ENCODE data around the gene NCAPH2.

The NCAPH2 gene

DNA sequence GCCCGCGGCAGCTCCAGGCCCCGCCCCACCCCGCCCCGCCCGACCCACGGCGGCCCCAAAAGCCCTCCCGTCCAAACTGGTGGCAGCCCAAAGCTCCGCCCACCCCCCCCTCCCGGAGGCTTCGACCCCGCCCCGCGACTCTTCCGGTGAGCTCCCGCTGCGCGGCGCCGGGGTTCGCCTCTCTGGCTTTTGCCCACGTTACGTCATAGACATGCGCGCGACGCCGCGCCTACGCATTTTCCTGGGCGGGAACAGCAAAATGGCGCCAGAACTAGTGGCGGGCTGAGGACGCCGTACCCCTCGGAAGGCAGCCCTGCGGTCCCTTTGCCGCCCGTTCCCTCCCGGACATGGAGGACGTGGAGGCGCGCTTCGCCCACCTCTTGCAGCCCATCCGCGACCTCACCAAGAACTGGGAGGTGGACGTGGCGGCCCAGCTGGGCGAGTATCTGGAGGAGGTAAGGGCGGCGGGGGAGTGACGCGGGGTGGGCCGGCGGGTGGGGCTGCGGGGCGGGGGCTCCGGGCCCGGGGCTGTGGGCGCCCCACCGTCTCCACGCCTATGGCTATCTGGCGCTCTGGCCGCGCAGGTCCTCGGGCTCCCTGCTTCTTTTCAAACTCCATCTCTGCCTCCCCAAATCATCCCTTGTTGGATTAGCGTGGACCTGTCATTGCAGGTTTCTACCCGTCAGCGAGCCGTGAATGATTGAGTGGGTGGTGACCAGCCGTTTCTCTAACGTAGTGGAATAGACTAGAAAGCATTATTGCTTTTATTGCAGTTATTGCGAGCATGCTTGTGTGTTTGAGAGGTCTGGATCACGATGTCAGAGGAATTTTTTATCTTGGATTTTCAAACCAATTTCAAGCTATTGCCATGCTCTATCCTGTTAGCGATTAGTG, at the start of gene NCAPH2:
TSS of gene NCAPH2 (plus strand) at position 234 of the 894 bp plus-strand sequence. CDS start at position 348, 114 bp downstream.
- no peak for TF ChIP-seq EZH2 (IDR thresholded peaks at IDR 0.05)
- TF ChIP-seq POLR2AphosphoS5 (IDR thresholded peaks at IDR 0.05; ENCODE audit: borderline replicate concordance, low read depth, low read length), result peak; percentile 89
- Histone ChIP-seq H3K9ac (ENCODE audit: insufficient read length) (peak within 1 kb of the TSS; percentile 94), H3K36me3 (ENCODE audit: insufficient read depth, low read length) (peaks cover 21% of the 10 kb centered on the region; the same call in 1 of the 2 replicates), H3K27ac (peak within 1 kb of the TSS; percentile 90), H3K9me3 (ENCODE audit: low read depth, low read length) (no peaks in the 10 kb centered on the region), H3K4me3 (peak within 1 kb of the TSS; percentile 98)
- peak; percentile 93 for DNase-seq (ENCODE audit: low read depth, low spot score)

DNA sequence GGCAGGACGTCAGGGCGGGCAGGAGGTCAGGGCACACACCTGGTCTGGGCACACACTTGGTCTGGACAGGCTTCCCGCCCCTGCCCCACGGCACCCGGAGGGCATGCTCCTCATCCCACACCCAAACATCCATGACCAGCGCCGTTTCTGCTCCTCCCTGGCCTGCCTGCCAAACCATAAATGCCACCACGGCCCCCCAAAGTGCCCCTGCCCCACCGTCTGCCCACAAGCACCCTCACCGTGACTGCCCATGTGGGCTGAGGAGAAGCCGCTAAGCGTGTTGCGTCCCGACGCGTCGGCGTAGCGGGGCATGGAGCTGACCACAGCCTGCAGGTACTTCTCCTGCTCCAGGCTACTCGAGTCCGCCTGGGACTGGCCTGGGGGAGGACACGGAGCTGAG, 49.0 kb upstream of the NCAPH2 start:
- Histone ChIP-seq H3K4me3 (no peak overlapping the region), H3K9me3 (ENCODE audit: low read depth, low read length) (no peaks in the 10 kb centered on the region), H3K36me3 (ENCODE audit: insufficient read depth, low read length) (peaks cover 45% of the 10 kb centered on the region), H3K27ac (no peak overlapping the region), H3K9ac (ENCODE audit: insufficient read length) (no peak overlapping the region)
- no peak for DNase-seq (ENCODE audit: low read depth, low spot score)
- TF ChIP-seq EZH2 (IDR thresholded peaks at IDR 0.05) (no peak), FOXP2 (optimal IDR thresholded peaks at IDR 0.05; ENCODE audit: control extremely low read depth, extremely low read length, insufficient read depth) (no peak), POLR2AphosphoS5 (IDR thresholded peaks at IDR 0.05; ENCODE audit: borderline replicate concordance, low read depth, low read length) (no peak)

DNA sequence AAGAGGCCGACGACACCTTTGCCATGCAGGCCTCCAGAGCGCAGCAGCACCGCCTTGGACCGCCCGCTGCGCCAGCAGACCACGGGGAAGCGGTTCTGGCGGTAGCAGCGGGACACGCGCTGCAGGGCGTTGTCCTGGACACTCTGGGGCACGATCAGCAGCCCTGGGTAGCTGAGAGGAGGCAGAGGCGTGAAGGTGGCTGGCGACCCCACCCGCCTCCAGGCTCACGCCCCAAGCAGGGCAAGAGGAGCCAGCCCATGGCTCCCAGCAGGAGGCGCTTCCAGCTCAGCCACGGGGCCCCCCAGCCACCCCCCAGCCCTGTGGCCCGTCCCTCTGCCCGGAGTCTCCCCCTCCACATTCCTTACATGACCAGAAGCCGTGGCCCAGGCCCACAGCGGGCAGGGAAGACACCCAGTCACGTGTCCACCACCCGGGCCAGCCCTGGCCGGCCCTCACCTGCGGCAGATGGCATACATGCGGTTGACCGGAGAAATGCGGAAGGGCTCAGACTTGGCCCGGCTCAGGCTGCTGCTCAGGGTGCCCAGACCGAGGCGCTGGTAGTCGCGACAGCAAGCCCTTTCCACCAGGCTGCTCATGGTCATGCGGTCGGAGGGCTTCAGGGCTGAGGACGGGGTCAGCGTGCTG, 48.4 kb upstream of the NCAPH2 start:
- H3K4me3 ChIP-seq, result no peak overlapping the region
- H3K36me3 ChIP-seq (ENCODE audit: insufficient read depth, low read length), result peaks cover 48% of the 10 kb centered on the region
- DNase-seq (ENCODE audit: low read depth, low spot score), result no peak
- H3K9ac ChIP-seq (ENCODE audit: insufficient read length), result no peak overlapping the region
- TF ChIP-seq EZH2 (IDR thresholded peaks at IDR 0.05), result no peak
- no peak for TF ChIP-seq POLR2AphosphoS5 (IDR thresholded peaks at IDR 0.05; ENCODE audit: borderline replicate concordance, low read depth, low read length)
- TF ChIP-seq FOXP2 (optimal IDR thresholded peaks at IDR 0.05; ENCODE audit: control extremely low read depth, extremely low read length, insufficient read depth), result no peak
- no peaks in the 10 kb centered on the region for H3K9me3 ChIP-seq (ENCODE audit: low read depth, low read length)
- no peak overlapping the region for H3K27ac ChIP-seq

DNA sequence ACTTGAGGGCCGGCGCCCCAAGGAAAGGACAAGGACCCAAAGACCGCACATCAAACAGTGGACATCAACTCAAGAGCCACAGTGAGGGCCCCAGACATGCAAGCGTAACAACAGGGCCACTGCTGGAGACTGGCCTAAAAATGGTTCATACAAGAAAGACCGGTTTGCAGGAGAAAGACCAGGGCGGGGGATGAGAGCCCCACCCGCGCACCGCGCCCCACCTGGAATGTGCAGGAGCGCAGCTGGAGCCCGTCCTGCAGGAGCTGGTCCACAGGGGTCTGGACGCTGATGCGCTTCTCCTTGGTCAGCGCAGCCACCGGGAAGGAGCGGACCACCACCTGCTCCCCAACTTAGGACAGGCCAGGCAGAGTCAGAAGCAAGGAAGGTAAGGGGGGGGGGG, 47.1 kb upstream of the NCAPH2 start:
- no peak for TF ChIP-seq EZH2 (IDR thresholded peaks at IDR 0.05)
- TF ChIP-seq POLR2AphosphoS5 (IDR thresholded peaks at IDR 0.05; ENCODE audit: borderline replicate concordance, low read depth, low read length), result no peak
- Histone ChIP-seq H3K27ac (no peak overlapping the region), H3K36me3 (ENCODE audit: insufficient read depth, low read length) (peaks cover 41% of the 10 kb centered on the region), H3K4me3 (no peak overlapping the region), H3K9ac (ENCODE audit: insufficient read length) (no peak overlapping the region), H3K9me3 (ENCODE audit: low read depth, low read length) (no peaks in the 10 kb centered on the region)
- no peak for DNase-seq (ENCODE audit: low read depth, low spot score)

DNA sequence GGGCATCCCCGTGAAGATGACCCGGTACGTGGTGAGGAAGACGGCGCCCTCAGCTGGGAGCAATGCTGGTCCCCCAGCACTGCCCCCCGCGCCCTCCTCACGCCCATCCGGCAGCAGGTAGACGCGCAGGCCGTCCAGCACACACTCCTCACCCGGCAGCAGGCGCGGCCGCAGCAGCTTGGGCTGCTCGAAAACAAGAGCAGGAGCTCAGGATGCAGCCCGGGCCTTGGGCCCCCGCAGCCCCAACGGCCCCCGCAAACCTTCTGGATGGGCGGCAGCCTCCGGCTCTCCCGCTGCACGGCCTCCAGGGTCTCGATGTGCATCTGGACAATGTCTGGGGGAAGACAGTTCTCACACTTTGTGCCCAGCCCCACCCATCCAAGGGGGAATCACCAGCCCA, 46.5 kb upstream of the NCAPH2 start:
- Histone ChIP-seq H3K9me3 (ENCODE audit: low read depth, low read length) (no peaks in the 10 kb centered on the region), H3K9ac (ENCODE audit: insufficient read length) (no peak overlapping the region), H3K36me3 (ENCODE audit: insufficient read depth, low read length) (peaks cover 41% of the 10 kb centered on the region), H3K4me3 (no peak overlapping the region), H3K27ac (no peak overlapping the region)
- DNase-seq (ENCODE audit: low read depth, low spot score), result no peak
- no peak for TF ChIP-seq POLR2AphosphoS5 (IDR thresholded peaks at IDR 0.05; ENCODE audit: borderline replicate concordance, low read depth, low read length)
- TF ChIP-seq EZH2 (IDR thresholded peaks at IDR 0.05), result no peak
- TF ChIP-seq FOXP2 (optimal IDR thresholded peaks at IDR 0.05; ENCODE audit: control extremely low read depth, extremely low read length, insufficient read depth), result no peak

DNA sequence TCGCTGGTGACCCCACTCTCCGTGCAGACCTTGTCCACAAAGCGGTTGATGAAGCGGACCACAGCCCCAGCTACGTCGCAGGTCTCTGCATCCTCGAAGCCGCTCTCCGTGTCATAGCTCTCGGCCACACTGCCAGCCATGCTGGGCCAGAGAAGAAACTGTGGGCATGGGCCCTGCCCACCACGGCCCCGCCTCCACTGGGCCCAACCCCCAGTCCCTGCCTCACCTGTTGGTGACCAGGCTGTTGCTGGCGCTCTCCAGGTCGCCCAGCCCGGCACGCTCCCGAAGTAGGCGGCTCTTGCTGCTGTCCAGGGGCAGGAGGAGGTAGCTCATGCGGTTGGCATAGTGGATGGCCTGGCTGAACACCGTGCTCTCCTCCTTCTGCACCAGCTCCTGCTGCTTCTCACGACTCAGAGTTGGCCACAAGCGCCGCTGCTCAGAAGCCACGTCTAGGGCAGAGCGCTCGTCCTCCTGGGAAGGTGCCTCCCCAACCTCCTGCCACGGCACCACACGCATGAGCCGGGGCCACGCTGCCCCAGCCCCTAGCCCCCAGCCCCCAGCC, 46.0 kb upstream of the NCAPH2 start:
- TF ChIP-seq POLR2AphosphoS5 (IDR thresholded peaks at IDR 0.05; ENCODE audit: borderline replicate concordance, low read depth, low read length) (no peak), EZH2 (IDR thresholded peaks at IDR 0.05) (no peak), FOXP2 (optimal IDR thresholded peaks at IDR 0.05; ENCODE audit: control extremely low read depth, extremely low read length, insufficient read depth) (no peak)
- H3K9me3 ChIP-seq (ENCODE audit: low read depth, low read length), result no peaks in the 10 kb centered on the region
- peaks cover 44% of the 10 kb centered on the region for H3K36me3 ChIP-seq (ENCODE audit: insufficient read depth, low read length)
- DNase-seq (ENCODE audit: low read depth, low spot score), result no peak
- no peak overlapping the region for H3K4me3 ChIP-seq
- H3K27ac ChIP-seq, result no peak overlapping the region
- no peak overlapping the region for H3K9ac ChIP-seq (ENCODE audit: insufficient read length)

DNA sequence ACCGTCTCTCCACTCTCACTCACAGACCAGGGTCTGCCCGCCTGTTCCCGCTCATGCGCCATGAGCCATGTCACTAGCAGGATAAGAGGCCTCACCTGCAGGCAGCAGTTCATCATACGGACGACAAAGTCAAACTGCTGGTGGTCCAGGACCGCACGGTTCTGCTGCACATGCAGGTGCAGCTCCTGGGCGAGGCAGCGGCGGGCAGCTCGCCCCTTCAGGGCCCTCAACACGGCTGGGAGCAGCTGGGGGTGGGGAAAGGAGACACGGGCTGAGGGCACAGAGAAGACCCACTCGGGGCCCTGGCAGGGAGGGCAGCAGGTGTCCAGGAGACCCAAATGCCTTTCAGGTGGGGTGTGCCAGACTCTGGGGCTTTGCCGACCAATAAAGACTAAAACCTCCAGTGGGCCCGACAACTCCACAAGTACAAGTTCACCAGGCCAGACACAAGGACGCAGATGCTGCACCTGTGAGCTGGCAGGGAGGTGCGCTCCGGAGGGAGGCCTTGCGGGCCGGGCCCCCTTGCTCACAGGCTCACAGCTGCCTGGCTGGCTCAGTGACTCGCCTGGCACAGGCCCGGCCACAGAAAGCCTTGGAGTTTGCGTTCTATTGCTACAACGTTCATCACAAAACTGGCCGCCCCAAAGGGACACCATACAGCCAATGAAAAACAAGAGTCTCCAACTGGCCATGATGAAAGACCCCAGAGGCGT, 44.7 kb upstream of the NCAPH2 start:
- Histone ChIP-seq H3K4me3 (no peak overlapping the region), H3K27ac (no peak overlapping the region), H3K36me3 (ENCODE audit: insufficient read depth, low read length) (peaks cover 43% of the 10 kb centered on the region; the same call in 1 of the 2 replicates), H3K9ac (ENCODE audit: insufficient read length) (no peak overlapping the region), H3K9me3 (ENCODE audit: low read depth, low read length) (no peaks in the 10 kb centered on the region)
- DNase-seq (ENCODE audit: low read depth, low spot score), result no peak
- TF ChIP-seq EZH2 (IDR thresholded peaks at IDR 0.05), result no peak
- TF ChIP-seq FOXP2 (optimal IDR thresholded peaks at IDR 0.05; ENCODE audit: control extremely low read depth, extremely low read length, insufficient read depth), result no peak
- TF ChIP-seq POLR2AphosphoS5 (IDR thresholded peaks at IDR 0.05; ENCODE audit: borderline replicate concordance, low read depth, low read length), result no peak

DNA sequence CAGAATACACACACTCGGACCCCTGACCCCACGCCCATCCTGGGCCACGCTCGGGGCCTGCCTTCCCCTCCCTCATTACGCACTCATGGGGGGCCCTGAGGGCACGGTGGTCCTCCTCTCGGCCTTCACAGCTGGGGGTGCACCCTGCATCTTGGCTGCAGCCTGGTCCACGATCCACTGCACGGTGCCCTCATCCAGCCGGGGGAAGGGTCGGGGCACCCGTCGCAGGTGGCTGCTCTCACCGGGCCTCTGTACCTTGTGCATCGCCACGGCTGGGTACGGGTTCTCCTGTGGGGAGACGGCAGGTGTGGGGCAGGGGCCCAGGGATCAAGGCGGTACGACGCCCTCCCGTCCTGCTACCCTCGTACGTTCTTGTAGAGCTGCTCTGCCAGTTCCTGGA, 43.6 kb upstream of the NCAPH2 start:
- peaks cover 35% of the 10 kb centered on the region; the same call in 1 of the 2 replicates for H3K36me3 ChIP-seq (ENCODE audit: insufficient read depth, low read length)
- no peak overlapping the region for H3K9ac ChIP-seq (ENCODE audit: insufficient read length)
- H3K4me3 ChIP-seq, result no peak overlapping the region
- H3K27ac ChIP-seq, result no peak overlapping the region
- no peak for DNase-seq (ENCODE audit: low read depth, low spot score)
- H3K9me3 ChIP-seq (ENCODE audit: low read depth, low read length), result no peaks in the 10 kb centered on the region
- TF ChIP-seq POLR2AphosphoS5 (IDR thresholded peaks at IDR 0.05; ENCODE audit: borderline replicate concordance, low read depth, low read length) (no peak), FOXP2 (optimal IDR thresholded peaks at IDR 0.05; ENCODE audit: control extremely low read depth, extremely low read length, insufficient read depth) (no peak), EZH2 (IDR thresholded peaks at IDR 0.05) (no peak)

Data from SK-N-MC (cell line).